ENCODE results near the gene SNF8.

Gene SNF8

DNA sequence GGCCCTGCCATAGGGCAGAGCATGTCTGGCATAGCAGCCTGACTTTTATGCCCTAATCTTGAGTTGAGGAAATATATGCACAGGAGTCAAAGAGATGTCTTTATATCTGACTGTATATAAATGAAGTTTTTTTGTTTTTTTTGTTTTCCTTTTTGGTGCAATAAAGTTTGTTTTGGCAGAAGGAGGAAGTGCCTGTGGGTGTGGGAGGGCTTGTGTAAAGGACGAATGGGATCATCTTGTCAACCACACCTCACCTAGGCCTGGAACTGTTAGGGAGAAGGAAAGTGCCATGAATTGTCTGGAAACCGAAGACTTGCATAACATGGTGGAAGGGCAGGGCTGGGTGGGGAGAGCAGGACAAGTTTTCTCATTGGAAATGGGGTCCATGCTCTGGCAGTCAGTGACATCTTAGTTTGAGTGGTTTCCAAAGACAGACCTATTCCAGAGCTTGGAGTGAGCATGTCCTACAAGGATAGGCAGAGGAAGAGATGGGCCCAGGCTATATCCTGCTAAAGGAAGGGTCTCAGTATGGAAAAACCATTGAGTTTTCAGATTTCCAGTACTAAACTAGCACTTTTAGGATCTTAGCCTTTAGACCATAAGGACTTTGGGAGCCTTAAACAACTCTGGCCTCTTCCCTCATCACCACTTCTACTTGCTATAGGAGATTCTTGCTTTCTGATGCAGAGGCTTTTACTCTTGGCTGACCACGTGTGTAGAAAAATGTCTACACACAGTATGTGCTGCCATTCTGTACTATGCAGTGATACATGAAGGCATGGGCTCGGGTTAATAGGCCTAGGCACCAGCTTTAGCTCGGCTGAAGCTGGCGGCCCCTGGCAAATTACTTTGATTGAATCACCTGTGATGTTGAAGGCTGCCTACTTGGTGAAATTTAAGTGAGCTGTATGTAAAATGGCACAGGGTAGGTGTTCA, 15.5 kb downstream of the SNF8 start:
- DNase-seq (ENCODE audit: low spot score) = no peak

DNA sequence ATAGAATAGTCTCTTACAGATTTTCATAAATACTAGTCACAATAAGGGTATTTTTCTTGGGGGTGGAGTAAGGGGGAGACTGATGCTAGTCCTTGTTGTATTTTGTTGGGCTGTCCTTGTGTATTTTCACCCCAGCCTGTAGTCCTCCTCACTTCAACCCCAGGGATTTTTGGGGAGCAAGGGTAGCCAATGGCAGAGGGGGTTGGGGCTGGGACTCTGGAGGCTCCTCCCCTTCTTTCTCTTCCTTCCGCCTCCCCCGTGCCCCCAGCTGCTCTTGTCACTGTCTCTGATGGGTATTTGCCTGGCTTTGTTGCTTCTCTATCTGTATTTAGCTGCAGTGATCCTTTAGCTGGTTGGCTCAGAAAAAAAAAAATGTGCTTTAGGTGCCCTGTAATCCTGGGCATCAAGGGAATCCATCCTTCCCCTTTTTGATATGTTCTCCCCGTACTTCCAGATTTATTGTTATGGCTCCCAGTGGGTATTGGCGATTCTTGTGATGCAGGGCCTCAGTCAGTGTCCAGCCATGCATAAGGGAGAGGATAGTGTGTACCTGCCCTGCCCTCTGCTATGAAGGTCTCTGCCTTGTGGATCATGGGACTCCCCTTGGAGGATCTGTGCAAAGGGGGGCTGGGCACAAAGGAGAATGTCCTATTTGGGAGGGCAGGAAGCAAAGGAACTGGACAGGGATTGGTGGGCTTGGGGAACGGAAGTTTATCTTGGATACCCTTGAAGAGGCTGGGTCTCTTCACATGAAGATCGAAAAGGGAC, 16.5 kb downstream of the SNF8 start:
- no peak for DNase-seq (ENCODE audit: low spot score)

DNA sequence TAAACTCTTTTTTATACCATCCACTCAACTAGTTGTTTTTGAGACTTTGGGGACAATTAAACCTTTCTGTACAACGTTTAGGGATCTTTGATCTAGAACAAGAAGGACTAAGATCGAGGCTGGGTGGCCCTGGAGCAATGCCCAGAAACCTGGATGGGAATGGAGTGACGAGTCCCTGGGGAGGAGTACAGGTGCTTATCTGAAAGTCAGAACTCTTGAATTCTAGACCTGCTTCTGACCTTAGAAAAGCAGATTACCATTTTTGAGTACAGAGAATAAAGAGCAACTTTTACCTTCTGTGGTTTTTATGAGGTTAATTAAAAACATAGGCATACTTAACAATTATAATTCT, 18.7 kb downstream of the SNF8 start:
- DNase-seq (ENCODE audit: low spot score) = no peak

DNA sequence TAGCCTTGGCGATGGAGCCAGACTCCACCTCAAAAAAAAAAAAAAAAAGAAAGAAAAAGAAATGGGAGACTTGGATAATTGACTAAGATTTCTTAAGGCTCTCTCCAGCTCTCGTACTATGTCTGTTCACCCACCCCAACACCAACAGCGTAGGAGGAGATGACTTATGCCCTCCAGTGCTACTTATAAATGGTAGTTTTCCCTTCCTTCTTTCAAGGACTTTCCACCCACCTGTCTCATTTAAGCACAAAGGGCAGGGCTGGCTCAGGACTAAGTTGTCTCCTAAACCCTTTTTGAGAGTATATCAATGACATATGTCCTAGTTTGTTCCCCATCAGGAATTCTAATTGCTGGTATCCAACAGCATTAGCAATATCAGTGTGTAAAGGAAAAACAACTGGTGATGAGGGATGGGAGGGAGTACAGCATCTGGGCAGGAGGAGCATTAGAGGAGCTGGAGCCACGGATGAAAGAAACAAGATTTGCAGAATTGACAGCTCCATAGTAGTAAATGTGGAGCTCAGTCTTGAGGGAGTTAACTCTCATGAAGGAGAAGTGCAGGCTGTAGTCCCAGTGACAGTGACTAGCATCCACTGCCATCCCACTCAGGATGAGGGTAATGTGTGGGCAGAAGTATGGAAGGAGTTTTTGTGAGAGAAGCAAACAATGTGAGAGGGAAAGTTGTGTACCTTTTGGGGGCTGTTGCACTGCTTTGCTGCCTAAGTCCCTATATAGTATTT, 19.2 kb downstream of the SNF8 start:
- no peak for DNase-seq (ENCODE audit: low spot score)

DNA sequence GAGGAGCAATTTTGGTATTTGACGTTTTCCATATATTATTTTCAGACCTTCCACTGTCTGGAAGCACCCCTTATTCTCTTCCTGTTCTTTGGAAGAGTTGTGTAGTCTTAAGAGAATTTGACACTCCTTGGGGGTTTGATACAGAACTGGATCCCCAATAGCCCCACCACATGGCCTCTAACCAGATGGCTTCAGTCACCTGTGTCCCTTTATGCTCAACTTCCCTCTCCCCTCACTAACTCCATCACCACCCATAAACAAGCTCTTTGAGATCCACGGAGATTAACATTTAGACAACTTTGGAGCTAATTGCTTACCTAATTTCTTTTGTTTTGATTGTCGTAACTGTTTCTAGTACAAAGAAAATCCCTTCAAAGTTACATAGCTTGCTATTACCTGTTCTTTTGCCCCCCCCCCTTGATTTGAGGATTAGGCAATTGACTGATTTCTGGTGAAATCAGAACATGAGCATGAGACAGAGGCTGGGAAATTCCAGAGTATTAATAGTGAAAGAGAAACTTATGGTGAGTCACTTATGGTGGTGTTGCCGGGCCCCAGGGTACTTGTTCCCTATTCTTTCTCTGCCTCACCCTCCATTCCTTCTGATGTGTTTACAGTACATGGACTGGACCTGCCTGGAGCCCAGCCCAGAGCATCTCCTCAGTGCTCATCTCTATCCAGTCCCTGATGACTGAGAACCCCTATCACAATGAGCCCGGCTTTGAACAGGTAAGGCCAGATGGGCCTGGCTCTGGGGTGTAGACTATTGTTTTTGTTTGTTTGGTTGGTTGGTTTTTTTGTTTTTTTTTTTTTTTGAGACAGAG, 29.0 kb downstream of the SNF8 start:
- DNase-seq (ENCODE audit: low spot score) = peak; percentile 35

DNA sequence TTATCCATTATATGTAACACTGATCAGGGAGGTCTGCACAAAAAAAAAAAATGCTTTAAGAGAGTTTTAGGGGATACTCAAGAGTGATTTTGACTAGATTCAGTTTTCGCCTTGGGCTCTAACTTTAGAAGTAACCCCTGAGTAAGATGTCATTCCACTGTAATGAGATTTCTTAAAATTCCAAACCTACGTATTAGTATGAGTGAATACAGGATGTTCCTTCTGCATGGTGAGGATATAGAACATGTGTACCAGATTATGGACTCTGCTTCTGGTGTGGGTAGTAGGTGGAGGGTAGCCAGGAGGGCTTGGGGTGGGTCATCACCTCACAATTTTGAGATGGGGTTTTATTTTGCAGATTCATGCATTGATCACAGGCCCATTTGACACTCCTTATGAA, 32.2 kb downstream of the SNF8 start:
- no peak for DNase-seq (ENCODE audit: low spot score)

DNA sequence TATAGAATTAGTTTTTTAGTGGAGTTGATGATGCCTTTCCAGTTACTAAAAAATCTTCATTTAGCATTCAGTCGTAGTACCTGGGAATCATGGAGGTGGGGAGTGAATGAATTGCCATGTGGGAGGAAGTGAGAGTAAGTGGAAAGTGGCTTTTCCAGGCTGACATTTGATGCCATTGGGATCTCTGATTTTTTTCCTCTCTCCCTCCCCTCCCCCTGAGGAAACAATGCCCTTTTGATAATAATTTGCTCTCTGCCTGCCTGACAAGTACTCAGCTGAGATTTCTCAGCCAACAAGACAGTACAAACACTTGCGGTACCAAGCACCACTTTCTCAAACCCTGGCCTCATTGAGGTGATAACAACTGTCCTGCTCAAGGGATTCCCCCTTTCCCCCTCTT, 34.3 kb downstream of the SNF8 start:
- DNase-seq (ENCODE audit: low spot score) = no peak

DNA sequence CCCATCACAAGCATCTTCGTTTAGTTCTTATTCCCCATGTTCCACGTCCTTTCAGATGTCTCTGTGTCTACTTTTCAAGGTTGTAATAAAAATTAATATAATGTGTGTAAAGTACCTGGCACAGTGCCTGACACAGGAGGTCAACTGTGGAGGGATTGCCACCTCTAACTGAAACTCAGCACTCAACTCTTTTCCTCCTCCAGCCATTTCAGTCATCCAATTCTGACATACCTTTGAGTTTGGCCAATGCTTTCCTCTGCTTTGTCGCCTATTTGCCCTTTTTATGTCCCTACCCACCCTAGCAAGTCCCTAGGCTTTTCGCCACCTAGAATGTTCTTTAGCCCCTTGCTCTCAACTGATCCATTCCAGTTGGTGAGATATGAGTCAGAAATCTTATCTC, 34.9 kb downstream of the SNF8 start:
- no peak for DNase-seq (ENCODE audit: low spot score)

DNA sequence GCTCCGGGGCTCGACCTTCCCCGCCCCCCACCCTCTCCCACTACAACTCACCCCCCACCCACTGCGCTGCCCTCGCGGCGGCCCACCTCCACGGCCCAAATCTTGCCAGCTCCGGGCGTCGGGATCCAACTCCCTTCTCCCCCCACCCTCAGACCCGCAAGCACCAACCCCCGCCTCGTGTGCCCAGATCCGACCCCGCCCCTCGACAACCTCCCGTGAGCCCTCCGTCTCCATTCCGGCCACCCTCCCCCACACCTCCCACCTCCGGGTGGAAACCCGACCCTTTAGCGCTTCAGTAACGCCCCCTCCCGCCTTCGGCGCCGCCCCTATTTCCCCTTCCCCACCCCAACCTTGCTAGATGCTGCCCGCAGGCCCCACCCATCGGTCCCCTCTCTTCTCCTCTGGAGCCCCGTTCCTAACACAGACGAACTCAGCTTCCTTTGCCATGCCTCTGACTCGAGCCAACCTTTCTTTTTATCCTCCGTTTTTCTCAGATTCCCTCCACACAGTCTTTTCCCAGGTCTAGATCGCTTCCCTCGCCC, 35.7 kb downstream of the SNF8 start:
- DNase-seq (ENCODE audit: low spot score) = peak; percentile 84

DNA sequence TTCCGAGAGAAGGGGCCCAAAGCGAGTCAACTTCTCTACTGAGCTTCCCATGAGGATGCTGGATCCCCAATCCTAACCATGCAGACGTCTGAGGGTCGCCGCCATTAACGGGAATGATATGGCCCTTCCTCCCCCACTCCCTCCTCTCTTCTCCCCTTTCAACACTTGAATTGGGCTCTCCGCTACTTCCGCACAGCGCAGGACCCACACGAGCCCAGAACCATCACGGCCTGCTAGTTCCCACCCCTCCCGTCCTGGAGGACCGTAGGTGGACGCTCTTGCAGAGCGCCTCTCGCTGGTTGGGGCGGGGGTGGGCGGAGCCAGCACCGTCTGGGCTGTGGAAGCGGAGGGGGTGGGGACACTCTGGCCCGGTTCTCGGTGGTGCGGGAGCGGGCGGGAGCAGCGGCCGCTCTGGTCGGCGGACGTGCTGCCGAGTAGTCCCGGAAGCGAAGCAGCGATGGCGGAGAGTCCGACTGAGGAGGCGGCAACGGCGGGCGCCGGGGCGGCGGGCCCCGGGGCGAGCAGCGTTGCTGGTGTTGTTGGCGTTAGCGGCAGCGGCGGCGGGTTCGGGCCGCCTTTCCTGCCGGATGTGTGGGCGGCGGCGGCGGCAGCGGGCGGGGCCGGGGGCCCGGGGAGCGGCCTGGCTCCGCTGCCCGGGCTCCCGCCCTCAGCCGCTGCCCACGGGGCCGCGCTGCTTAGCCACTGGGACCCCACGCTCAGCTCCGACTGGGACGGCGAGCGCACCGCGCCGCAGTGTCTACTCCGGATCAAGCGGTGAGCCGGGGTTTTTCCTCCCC, 36.4 kb downstream of the SNF8 start, which contains the start of gene UBE2Z:
UBE2Z (plus strand) TSS at position 361 of the 797 bp plus-strand sequence; CDS start at position 458, 97 bp downstream.
- peak; percentile 95 for DNase-seq (ENCODE audit: low spot score)

DNA sequence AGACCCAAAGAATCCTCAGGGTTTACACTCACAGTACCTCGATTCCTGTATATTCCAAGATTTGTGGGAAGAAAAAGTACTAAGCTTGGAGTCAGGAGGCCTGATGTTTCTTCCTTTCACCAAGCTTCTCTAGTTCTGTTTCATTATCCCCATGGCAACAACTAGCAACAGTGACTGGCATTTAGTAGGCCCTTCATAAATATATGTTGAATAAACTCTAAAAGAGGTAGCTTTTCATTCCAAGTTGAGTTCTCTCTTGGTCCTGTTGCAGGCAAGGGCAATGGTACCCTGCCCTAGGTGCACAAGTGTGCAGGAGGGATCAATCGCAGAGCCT, 37.0 kb downstream of the SNF8 start:
- DNase-seq (ENCODE audit: low spot score) = peak; percentile 3

DNA sequence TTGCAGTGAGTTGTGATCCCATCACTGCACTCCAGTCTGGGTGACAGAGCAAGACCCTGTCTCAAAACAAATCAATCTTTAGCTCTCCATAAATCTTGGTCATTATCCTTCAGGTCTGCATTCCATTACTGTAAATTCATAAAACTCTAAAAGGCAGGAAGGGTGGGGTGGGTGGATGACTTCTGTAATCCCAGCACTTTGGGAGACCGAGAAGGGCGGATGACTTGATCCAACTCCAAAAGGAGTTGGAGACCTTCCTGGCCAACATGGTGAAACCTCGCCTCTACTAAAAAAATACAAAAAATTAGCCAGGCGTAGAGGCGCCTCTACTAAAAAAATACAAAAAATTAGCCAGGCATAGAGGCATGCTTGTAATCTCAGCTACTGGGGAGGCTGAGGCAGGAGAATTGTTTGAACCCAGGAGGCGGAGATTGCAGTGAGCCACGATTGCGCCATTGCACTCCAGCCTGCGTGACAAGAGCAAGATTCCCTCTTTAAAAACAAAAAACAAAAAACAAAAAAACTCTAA, 38.6 kb downstream of the SNF8 start:
- no peak for DNase-seq (ENCODE audit: low spot score)

DNA sequence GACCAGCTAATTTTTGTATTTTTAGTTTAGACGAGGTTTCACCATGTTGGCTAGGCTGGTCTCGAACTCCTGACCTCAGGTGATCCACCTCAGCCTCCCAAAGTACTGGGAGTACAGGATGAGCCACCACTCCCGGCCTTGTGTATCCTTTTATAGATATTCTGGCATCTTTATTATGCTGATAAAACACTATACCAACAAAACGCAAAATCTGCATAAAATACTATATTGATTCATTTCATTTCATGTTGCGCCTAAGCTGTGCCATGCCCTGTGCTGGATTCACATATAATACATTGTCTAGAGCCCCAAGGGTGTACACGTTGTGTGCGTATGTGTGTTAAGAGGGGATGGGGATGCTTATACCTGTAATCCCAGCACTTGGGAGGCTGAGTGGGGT, 40.2 kb downstream of the SNF8 start:
- no peak for DNase-seq (ENCODE audit: low spot score)

DNA sequence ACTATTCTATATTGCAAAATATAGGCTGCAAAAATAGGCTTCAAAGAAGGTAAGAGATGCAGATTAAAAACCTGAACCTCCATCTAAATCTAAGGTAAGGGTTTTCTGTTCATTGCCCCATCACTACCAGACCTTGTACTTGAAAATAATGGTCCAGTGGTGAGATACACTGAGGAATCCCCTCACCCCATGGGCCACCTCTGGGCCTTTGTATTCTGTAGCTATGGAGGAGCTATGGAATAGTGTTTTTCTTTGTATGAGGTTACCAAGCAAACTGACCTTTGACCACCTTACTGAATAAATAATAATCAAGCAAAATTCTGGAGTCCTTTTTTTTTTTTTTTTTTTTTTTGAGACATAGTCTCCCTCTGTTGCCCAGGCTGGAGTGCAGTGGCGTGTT, 41.2 kb downstream of the SNF8 start:
- DNase-seq (ENCODE audit: low spot score) = no peak

DNA sequence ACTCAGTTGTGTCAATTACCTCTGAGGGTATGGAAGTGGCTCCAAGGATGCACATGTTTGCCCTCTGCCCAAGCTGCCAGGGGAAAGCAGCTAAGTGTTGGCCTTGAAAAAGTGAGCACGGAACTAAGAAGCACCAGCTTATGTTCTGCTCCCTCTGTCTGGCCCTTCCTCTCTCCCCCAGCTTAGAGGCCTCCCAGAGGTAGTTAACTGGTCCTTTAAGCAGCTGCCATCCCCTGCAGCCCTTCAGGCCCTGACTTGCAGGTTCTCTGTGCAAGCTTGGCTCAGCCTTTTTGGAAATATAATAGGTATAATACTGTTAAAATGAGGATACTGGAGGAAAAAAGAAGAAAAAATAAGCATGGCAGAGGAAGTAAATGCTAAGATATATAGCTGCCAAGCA, 43.4 kb downstream of the SNF8 start:
- DNase-seq (ENCODE audit: low spot score) = no peak

DNA sequence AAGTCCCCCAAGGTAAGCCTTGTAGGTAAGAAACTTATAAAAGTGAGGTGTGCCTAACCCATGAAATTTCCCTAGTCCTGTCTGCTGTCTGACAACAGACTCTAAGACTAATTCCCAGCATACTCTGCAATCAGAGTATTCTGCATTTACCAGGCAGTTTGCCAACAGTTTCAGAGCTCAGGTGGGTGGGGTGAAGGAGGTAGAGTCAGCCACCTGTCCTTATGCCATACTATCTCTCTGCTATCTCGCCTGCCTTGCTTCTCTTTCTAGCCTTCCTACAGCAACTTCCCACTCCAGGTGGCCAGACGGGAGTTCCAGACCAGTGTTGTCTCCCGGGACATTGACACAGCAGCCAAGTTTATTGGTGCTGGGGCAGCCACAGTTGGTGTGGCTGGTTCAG, 49.8 kb downstream of the SNF8 start:
- DNase-seq (ENCODE audit: low spot score) = no peak

DNA sequence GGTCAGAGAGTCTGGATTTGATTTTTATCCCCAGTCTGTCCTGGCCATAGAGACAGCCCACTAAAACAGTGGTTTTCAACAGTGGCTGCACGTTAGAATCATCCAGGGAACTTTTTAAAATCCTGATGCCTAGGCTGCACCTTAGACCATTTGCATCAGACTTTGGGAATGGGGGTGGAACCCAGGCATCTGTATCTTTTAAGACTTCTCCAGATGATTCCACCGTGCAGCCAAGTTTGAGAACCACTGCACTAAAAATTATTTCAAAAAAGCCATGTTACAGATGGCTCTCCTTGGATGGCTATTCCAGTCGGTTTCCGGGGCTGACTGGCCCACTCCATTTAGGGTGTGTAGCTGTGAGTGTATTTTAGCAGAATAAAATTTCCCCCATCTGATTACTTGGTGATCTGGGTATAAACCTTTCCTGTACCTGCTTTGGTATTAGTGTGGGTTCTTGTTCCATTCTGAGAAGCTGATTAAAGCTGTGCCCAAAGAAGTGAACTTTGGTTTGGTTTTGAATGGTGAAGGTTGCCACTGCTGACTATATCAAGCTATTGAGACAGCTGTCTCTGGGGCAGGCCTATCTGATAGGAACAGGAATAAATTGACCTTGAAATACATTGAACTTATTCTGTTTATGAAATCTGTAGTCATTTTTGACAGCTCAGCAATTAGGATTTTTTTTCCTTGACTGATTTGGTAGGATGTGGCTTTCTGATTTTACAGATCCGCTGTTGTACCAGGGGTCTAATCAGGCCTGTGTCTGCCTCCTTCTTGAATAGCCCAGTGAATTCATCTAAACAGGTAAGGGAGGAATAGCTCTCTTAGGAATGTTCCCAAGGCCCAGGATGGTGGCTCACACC, 50.8 kb downstream of the SNF8 start:
- no peak for DNase-seq (ENCODE audit: low spot score)

DNA sequence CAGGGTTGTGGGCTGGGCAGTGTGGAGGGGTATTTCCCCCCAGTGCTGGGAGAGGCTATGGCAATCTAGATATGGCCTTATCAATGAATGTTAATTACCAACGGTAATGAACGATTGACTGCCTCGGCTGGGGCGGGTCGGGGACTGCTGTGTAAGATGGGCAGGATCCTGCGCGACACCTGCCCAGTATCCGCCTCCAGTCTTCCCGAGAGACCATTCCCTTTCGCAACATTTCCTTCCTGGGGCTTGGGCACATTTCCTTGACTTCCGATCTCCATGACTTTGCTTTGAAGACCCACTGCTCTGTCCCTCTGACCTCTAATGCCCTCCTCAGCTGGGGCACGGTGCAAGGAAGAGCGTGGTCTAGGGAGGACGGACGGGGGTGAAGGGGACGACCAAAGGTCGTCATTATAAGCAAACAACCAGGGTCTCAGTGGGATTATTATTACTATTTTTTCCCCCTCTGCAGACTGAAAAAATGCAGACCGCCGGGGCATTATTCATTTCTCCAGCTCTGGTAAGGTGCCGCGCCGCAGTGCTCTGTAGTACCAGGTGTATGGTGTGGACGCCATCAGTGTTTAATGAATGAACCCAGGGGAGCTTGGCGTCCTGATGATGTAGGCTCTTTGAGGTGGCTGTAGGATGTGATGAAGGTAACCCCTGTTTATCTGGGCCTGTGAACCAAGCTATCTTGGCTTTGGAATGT, 51.5 kb downstream of the SNF8 start:
- no peak for DNase-seq (ENCODE audit: low spot score)

DNA sequence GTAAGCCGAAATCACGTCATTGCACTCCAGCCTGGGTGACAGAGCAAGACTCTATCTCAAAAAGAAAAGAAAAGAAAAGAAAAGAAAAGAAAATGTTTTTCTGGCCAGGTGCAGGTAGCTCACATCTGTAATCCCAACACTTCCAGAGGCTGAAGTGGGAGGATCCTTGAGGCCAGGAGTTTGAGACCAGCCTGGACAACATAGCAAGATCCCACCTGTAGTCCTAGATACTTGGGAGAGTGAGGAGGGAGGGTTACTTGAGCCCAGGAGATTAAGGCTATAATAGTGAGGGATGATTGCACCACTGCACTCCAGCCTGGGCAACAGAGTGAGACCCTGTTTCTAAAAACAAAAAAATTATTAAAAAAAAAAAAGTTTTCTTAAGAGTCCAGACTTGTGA, 54.6 kb downstream of the SNF8 start:
- no peak for DNase-seq (ENCODE audit: low spot score)

Measured in CD4-positive, alpha-beta T cell treated with Interleukin-6 at 100 ng/mL for 8 hours (primary cell).